H54 (cell line): ENCODE measurements around the gene ARHGEF28.

ENCODE experiments used
- DNase-seq: peaks from one replicate; pipeline ENCODE4 v3.0.0; 2011; ENCODE audit warnings: low spot score, mixed read lengths; ENCODE audit not compliant: insufficient read length
- FAIRE-seq: peaks from 3 replicates; lab custom pipeline; 2011; peaks lifted over from hg19 to GRCh38; lab: Jason Lieb, UNC
- POLR2A ChIP-seq: IDR thresholded peaks from 2 replicates; pipeline ENCODE4 v1.6.1; 2011; ENCODE audit warnings: low read depth, mild to moderate bottlenecking, low read length

The ARHGEF28 gene

DNA sequence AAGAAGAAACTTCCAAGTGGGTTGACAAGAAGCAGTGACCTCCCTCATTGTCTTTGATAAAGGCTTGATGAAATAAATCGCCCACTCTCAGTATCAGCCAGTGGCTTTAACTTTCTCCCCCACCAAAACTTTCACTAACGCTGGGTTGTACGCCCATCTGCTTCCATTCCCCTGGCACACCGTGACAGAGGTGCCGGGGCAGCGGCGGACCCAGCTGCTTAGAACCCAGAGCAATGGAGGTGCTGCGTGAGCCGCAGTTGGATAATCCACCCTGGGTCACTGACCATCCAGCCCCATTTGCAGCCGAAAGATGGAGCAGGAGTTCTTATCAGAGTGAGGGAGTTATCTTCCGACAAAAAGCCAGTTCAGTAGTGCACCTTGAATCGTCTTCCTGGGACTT lies 270.7 kb downstream of the ARHGEF28 start:
- DNase-seq (no peak), FAIRE-seq (no peak)
- no peak for TF ChIP-seq POLR2A

DNA sequence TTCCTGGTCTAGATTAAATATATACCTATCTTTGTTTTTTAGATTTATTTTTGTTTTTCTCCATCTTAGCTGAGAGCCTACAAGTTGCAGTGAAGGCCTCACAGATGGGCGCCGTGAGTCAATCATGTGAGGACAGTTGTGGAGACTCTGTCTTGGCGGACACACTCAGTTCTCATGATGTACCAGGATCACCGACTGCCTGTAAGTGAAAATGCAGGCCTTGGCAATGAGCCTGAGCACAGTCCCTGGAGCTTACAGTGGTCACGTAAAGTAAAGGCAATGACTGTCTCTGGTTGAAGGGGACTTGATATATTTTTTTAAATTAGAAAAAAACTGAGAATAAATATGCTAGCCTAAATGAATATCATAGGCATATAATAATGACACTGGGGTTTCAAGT lies 271.9 kb downstream of the ARHGEF28 start:
- FAIRE-seq: no peak
- no peak for TF ChIP-seq POLR2A
- DNase-seq: no peak

GRCh38 chr5:73899055-73899454 lies 273.1 kb downstream of the ARHGEF28 start:
- no peak for DNase-seq
- no peak for TF ChIP-seq POLR2A
- no peak for FAIRE-seq

DNA sequence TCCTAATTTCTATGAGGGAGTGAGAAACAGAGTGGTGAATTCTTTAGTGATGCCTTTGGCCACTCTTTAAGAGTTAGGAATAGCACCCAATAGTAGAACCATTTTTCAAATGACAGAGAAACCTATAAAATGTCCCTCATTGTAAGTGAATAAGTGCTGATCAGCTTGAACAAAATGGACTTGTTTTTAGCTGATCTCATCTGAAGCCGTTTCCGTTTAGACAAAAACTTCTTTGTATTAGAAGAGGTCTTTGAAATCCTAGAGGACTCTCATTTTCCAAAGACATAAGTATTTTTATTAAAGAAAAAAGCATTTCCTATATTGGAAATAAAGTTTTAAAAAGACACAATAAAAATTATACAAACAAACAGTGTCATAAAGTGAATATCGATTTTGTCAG lies 273.9 kb downstream of the ARHGEF28 start:
- TF ChIP-seq POLR2A: no peak
- FAIRE-seq: no peak
- no peak for DNase-seq

- no peak for FAIRE-seq
- TF ChIP-seq POLR2A: no peak
- no peak for DNase-seq
Measured at GRCh38 chr5:73900566-73900965, 274.6 kb downstream of the ARHGEF28 start.

GRCh38 chr5:73901043-73901442 lies 275.0 kb downstream of the ARHGEF28 start:
- no peak for TF ChIP-seq POLR2A
- DNase-seq (peak; percentile 86), FAIRE-seq (peak; percentile 84)

- DNase-seq: no peak
- no peak for FAIRE-seq
- no peak for TF ChIP-seq POLR2A
Measured at GRCh38 chr5:73901455-73901854, 275.5 kb downstream of the ARHGEF28 start.

GRCh38 chr5:73902327-73903051 lies 276.5 kb downstream of the ARHGEF28 start:
- FAIRE-seq (peak; percentile 81), DNase-seq (peak; percentile 19)
- TF ChIP-seq POLR2A: no peak

- DNase-seq: no peak
- no peak for TF ChIP-seq POLR2A
- FAIRE-seq: no peak
Measured at GRCh38 chr5:73903169-73903568, 277.2 kb downstream of the ARHGEF28 start.

- TF ChIP-seq POLR2A: no peak
- no peak for DNase-seq
- no peak for FAIRE-seq
Measured at GRCh38 chr5:73906277-73906676, 280.3 kb downstream of the ARHGEF28 start.

- FAIRE-seq (no peak), DNase-seq (no peak)
- TF ChIP-seq POLR2A: no peak
Measured at GRCh38 chr5:73907164-73907563, 281.2 kb downstream of the ARHGEF28 start.

DNA sequence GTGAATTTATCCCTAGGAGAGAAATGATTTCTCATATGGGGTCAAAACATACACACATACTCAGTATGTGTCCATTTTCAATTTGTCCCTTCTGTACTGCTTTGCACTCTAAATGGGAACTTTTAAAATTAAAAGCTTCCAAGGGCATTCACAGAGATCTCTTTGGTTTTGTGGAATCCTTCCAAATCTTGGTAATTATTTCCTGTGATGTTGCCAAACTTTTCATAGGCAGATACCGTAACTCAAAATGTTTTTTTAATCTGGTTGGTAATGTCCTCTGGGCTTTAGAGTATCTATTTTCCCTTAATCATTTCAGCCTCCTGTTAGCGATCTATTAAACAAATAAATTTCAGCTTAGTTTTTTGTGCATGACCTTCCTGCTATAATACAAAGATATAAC lies 282.4 kb downstream of the ARHGEF28 start:
- no peak for TF ChIP-seq POLR2A
- DNase-seq: no peak
- no peak for FAIRE-seq

GRCh38 chr5:73908846-73909245 lies 282.9 kb downstream of the ARHGEF28 start:
- no peak for TF ChIP-seq POLR2A
- no peak for FAIRE-seq

GRCh38 chr5:73909474-73909873 lies 283.5 kb downstream of the ARHGEF28 start:
- no peak for FAIRE-seq
- no peak for TF ChIP-seq POLR2A

More at GRCh38 chr5:73908846-73909245, 282.9 kb downstream of the ARHGEF28 start:
- no peak for DNase-seq

GRCh38 chr5:73911761-73912393 lies 285.9 kb downstream of the ARHGEF28 start:
- peak; percentile 20 for FAIRE-seq
- no peak for TF ChIP-seq POLR2A
- no peak for DNase-seq

More at GRCh38 chr5:73909474-73909873, 283.5 kb downstream of the ARHGEF28 start:
- no peak for DNase-seq
